ENCODE results near the gene CD320.
"Not testable (repeated sequence)": the region's sequence is repeated elsewhere in the genome, so short reads cannot be mapped to it uniquely, and the experiment has no call there.

The CD320 gene

GRCh38 chr19:8333767-8334457, 25.8 kb upstream of the CD320 start:
- DNase-seq (ENCODE audit: low read depth) = no peak

GRCh38 chr19:8332976-8333766, 25.0 kb upstream of the CD320 start:
- no peak for DNase-seq (ENCODE audit: low read depth)

GRCh38 chr19:8331263-8331845, 23.2 kb upstream of the CD320 start:
- no peak for DNase-seq (ENCODE audit: low read depth)

- DNase-seq (ENCODE audit: low read depth) = no peak
These were observed 21.8 kb upstream of the CD320 start for GRCh38 chr19:8329996-8330395.

GRCh38 chr19:8325454-8325853, 17.3 kb upstream of the CD320 start:
- DNase-seq (ENCODE audit: low read depth) = no peak

- DNase-seq (ENCODE audit: low read depth) = no peak
These were observed 16.3 kb upstream of the CD320 start for GRCh38 chr19:8324186-8325050.

- no peak for DNase-seq (ENCODE audit: low read depth)
These were observed 15.6 kb upstream of the CD320 start for GRCh38 chr19:8323781-8324185.

GRCh38 chr19:8322638-8322997, 14.5 kb upstream of the CD320 start:
- no peak for DNase-seq (ENCODE audit: low read depth)

- DNase-seq (ENCODE audit: low read depth) = no peak
These were observed 14.0 kb upstream of the CD320 start for GRCh38 chr19:8321986-8322637.

- peak; percentile 87 for DNase-seq (ENCODE audit: low read depth)
These were observed 13.2 kb upstream of the CD320 start, which contains the start of the genes NDUFA7 and RPS28 for GRCh38 chr19:8321067-8321985. NDUFA7 (minus strand) TSS chr19:8321375; CDS start chr19:8321358, 17 bp downstream. RPS28 (plus strand) TSS chr19:8321496; CDS start chr19:8321531, 35 bp downstream.

- no peak for DNase-seq (ENCODE audit: low read depth)
These were observed 12.5 kb upstream of the CD320 start for GRCh38 chr19:8320564-8321066.

- DNase-seq (ENCODE audit: low read depth) = no peak
These were observed 11.8 kb upstream of the CD320 start for GRCh38 chr19:8319807-8320520.

- DNase-seq (ENCODE audit: low read depth) = not testable (repeated sequence)
These were observed 10.7 kb upstream of the CD320 start for GRCh38 chr19:8318835-8319234.

GRCh38 chr19:8316351-8317125, 8.4 kb upstream of the CD320 start:
- DNase-seq (ENCODE audit: low read depth) = no peak

- not testable (repeated sequence) for DNase-seq (ENCODE audit: low read depth)
These were observed 7.0 kb upstream of the CD320 start for GRCh38 chr19:8314981-8315640.

GRCh38 chr19:8311461-8312260, 3.5 kb upstream of the CD320 start:
- DNase-seq (ENCODE audit: low read depth) = no peak

- DNase-seq (ENCODE audit: low read depth) = no peak
These were observed 2.3 kb upstream of the CD320 start for GRCh38 chr19:8310342-8311055.
